GM18909 (cell line): ENCODE data around the gene RIC1.
A peak's percentile ranks its signal among the peaks of the same experiment; 100 is the strongest.
"Not testable (repeated sequence)": the region's sequence is repeated elsewhere in the genome, so short reads cannot be mapped to it uniquely, and the experiment has no call there.

Source experiments
- ATAC-seq: cut with Tn5 transposase; IDR thresholded peaks from one replicate; pipeline ENCODE4 v1.9.1; 2021; ENCODE audit warnings: mild to moderate bottlenecking; ENCODE audit not compliant: unreplicated experiment, poor library complexity

Gene RIC1

GRCh38 chr9:5628530-5629311 lies at the start of gene RIC1:
TSS of gene RIC1 (plus strand) at chr9:5629107. CDS start at chr9:5629310, 203 bp downstream.
- peak; percentile 64 for ATAC-seq

GRCh38 chr9:5579881-5580280 lies 49.0 kb upstream of the RIC1 start:
- no peak for ATAC-seq

- no peak for ATAC-seq
Measured at GRCh38 chr9:5580650-5581049, 48.3 kb upstream of the RIC1 start.

GRCh38 chr9:5581706-5582105 lies 47.2 kb upstream of the RIC1 start:
- ATAC-seq, result not testable (repeated sequence)

- peak; percentile 64 for ATAC-seq
Measured at GRCh38 chr9:5582835-5583195, 46.1 kb upstream of the RIC1 start.

- peak; percentile 32 for ATAC-seq
Measured at GRCh38 chr9:5586391-5586802, 42.5 kb upstream of the RIC1 start.

GRCh38 chr9:5587024-5587423 lies 41.9 kb upstream of the RIC1 start:
- no peak for ATAC-seq

GRCh38 chr9:5592231-5592630 lies 36.7 kb upstream of the RIC1 start:
- no peak for ATAC-seq

- no peak for ATAC-seq
Measured at GRCh38 chr9:5592904-5593303, 36.0 kb upstream of the RIC1 start.

- peak; percentile 56 for ATAC-seq
Measured at GRCh38 chr9:5593904-5594303, 35.0 kb upstream of the RIC1 start.

GRCh38 chr9:5596173-5596572 lies 32.7 kb upstream of the RIC1 start:
- no peak for ATAC-seq

- peak; percentile 62 for ATAC-seq
Measured at GRCh38 chr9:5608298-5609225, 20.3 kb upstream of the RIC1 start.

GRCh38 chr9:5609226-5609596 lies 19.7 kb upstream of the RIC1 start:
- no peak for ATAC-seq

GRCh38 chr9:5610491-5610890 lies 18.4 kb upstream of the RIC1 start:
- no peak for ATAC-seq

- no peak for ATAC-seq
Measured at GRCh38 chr9:5611321-5612184, 17.4 kb upstream of the RIC1 start.

- ATAC-seq, result no peak
Measured at GRCh38 chr9:5612185-5612530, 16.7 kb upstream of the RIC1 start.

- ATAC-seq, result no peak
Measured at GRCh38 chr9:5614192-5614591, 14.7 kb upstream of the RIC1 start.

GRCh38 chr9:5614985-5615384 lies 13.9 kb upstream of the RIC1 start:
- ATAC-seq, result no peak

GRCh38 chr9:5617749-5618148 lies 11.2 kb upstream of the RIC1 start:
- peak; percentile 95 for ATAC-seq

- ATAC-seq, result no peak
Measured at GRCh38 chr9:5620494-5620893, 8.4 kb upstream of the RIC1 start.

GRCh38 chr9:5621327-5621726 lies 7.6 kb upstream of the RIC1 start:
- ATAC-seq, result no peak
